GM10266 (cell line): ENCODE results near the gene SNX14.
"Not testable (repeated sequence)": the region's sequence is repeated elsewhere in the genome, so short reads cannot be mapped to it uniquely, and the experiment has no call there.

Source experiments
- DNase-seq: peaks from one replicate; pipeline ENCODE4 v3.0.0; 2012; ENCODE audit errors: extremely low spot score
- CTCF ChIP-seq: IDR thresholded peaks from 2 replicates; pipeline ENCODE4 v1.5.1; 2012; ENCODE audit warnings: mild to moderate bottlenecking, low read depth; ENCODE audit not compliant: control insufficient read depth, insufficient read depth; ENCODE audit errors: missing control alignments

The SNX14 gene

GRCh38 chr6:85565736-85566135, 27.9 kb downstream of the SNX14 start:
- no peak for TF ChIP-seq CTCF

GRCh38 chr6:85564223-85564622, 29.4 kb downstream of the SNX14 start:
- DNase-seq = not testable (repeated sequence)

More at GRCh38 chr6:85565736-85566135, 27.9 kb downstream of the SNX14 start:
- no peak for DNase-seq

GRCh38 chr6:85561750-85562357, 31.8 kb downstream of the SNX14 start:
- no peak for DNase-seq
- no peak for TF ChIP-seq CTCF

GRCh38 chr6:85556992-85557668, 36.5 kb downstream of the SNX14 start:
- no peak for TF ChIP-seq CTCF
- no peak for DNase-seq

- no peak for TF ChIP-seq CTCF
- no peak for DNase-seq
These were observed 41.0 kb downstream of the SNX14 start for GRCh38 chr6:85552652-85553051.

- no peak for DNase-seq
These were observed 42.4 kb downstream of the SNX14 start for GRCh38 chr6:85551264-85551663.

GRCh38 chr6:85547719-85548118, 45.9 kb downstream of the SNX14 start:
- no peak for TF ChIP-seq CTCF
- DNase-seq = no peak

More at GRCh38 chr6:85551264-85551663, 42.4 kb downstream of the SNX14 start:
- no peak for TF ChIP-seq CTCF
